Nephron progenitor cell (in vitro differentiated cells): Measurements from ENCODE around the gene EMC1.

ENCODE experiments used
- DNase-seq: peaks from one replicate; pipeline ENCODE4 v3.0.0; 2021
- H3K27ac Mint-ChIP-seq: 2 replicates; pipeline ENCODE4 v1.8.0; 2021; ENCODE audit warnings: mild to moderate bottlenecking, moderate library complexity, mixed read lengths
- H3K27me3 Mint-ChIP-seq: 2 replicates; pipeline ENCODE4 v1.8.0; 2021; ENCODE audit warnings: mild to moderate bottlenecking, low read depth, mixed read lengths; ENCODE audit not compliant: poor library complexity
- H3K36me3 Mint-ChIP-seq: 2 replicates; pipeline ENCODE4 v1.8.0; 2021; ENCODE audit warnings: low read depth, mixed read lengths
- H3K4me1 Mint-ChIP-seq: 2 replicates; pipeline ENCODE4 v1.8.0; 2021; ENCODE audit warnings: mixed read lengths
- H3K4me3 Mint-ChIP-seq: 2 replicates; pipeline ENCODE4 v1.8.0; 2021; ENCODE audit warnings: mild to moderate bottlenecking, moderate library complexity, mixed read lengths
- H3K9me3 Mint-ChIP-seq: 2 replicates; pipeline ENCODE4 v1.8.0; 2021; ENCODE audit warnings: mild to moderate bottlenecking, moderate library complexity, mixed read lengths
- TF ChIP-seq, protein P1 (sequence below): fragments of 200-600 bp; sonication (generic); IDR thresholded peaks from 2 replicates; pipeline ENCODE4 v1.5.0; 2021; ENCODE audit warnings: antibody characterized with exemption

EMC1 gene

DNA sequence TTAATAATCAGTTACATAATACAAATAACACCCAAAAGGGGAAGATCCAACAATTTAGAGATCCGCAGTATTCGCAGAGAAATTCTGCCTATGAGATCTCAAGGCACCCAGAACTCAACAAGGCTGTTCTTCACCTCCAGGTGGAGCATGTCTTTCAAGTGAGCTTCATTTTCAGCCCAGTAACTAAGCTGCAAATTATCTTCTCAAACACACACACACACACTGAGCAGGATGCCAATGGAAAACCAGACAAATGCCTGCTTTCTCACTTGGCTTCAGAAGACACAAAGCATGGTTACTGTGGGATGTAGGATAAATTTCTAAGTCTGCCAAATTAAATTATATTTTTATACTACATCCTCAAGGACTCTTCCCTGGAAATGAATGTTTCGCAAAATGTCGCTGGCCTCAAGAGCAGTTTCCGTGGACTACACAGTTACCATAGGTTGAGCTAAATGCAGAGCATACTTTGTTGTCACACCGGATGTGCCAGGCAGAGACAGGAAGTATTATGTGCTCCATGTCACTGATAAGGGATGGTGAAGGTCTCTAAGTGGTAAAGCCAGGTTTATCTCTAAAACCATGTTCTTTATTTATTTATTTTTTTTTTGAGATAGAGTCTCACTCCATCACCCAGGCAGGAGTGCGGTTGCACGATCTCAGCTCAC lies 71.6 kb downstream of the EMC1 start:
- no peaks in the 10 kb centered on the region for H3K27me3 Mint-ChIP-seq
- H3K36me3 Mint-ChIP-seq, result peaks cover 63% of the 10 kb centered on the region
- H3K4me3 Mint-ChIP-seq, result no peak overlapping the region
- no peak for DNase-seq
- H3K27ac Mint-ChIP-seq, result no peak overlapping the region
- TF ChIP-seq, protein P1, sequence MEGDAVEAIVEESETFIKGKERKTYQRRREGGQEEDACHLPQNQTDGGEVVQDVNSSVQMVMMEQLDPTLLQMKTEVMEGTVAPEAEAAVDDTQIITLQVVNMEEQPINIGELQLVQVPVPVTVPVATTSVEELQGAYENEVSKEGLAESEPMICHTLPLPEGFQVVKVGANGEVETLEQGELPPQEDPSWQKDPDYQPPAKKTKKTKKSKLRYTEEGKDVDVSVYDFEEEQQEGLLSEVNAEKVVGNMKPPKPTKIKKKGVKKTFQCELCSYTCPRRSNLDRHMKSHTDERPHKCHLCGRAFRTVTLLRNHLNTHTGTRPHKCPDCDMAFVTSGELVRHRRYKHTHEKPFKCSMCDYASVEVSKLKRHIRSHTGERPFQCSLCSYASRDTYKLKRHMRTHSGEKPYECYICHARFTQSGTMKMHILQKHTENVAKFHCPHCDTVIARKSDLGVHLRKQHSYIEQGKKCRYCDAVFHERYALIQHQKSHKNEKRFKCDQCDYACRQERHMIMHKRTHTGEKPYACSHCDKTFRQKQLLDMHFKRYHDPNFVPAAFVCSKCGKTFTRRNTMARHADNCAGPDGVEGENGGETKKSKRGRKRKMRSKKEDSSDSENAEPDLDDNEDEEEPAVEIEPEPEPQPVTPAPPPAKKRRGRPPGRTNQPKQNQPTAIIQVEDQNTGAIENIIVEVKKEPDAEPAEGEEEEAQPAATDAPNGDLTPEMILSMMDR, result no peak
- H3K9me3 Mint-ChIP-seq, result no peaks in the 10 kb centered on the region
- no peaks in the 10 kb centered on the region for H3K4me1 Mint-ChIP-seq

DNA sequence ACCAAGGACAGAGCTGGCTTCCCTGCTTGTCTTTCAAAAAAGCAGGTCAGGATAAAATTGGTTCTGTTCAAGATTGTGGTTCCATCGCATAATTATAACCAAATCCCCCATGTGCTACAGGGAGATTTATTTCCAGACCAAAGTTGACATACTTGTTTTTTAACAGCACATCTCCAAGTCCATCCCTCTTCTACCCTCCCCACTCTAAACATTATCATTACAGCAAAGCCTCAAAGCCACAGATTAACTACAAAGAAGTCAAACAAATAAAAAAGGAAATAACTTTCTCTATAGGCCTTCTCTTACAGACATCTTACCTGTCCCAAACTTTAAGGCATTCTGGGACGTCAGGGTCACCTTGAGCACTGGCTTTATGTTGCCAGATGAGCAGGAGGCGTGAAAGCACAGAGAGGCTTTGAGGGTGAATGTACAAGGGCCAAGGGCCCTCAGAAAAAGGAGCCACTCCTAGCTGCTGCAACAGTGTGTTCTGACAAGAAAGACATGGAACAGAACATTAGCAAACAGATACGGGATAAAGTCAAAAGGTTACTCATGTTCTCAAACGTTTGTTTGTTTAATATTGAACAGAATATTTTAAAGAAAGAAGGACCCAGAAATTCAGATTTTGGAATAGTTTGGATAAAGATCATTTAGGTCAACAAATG lies 72.5 kb downstream of the EMC1 start:
- H3K4me3 Mint-ChIP-seq, result no peak overlapping the region
- no peaks in the 10 kb centered on the region for H3K4me1 Mint-ChIP-seq
- TF ChIP-seq, protein P1, result no peak
- H3K27ac Mint-ChIP-seq, result no peak overlapping the region
- no peaks in the 10 kb centered on the region for H3K9me3 Mint-ChIP-seq
- DNase-seq, result no peak
- no peaks in the 10 kb centered on the region for H3K27me3 Mint-ChIP-seq
- H3K36me3 Mint-ChIP-seq, result peaks cover 63% of the 10 kb centered on the region

DNA sequence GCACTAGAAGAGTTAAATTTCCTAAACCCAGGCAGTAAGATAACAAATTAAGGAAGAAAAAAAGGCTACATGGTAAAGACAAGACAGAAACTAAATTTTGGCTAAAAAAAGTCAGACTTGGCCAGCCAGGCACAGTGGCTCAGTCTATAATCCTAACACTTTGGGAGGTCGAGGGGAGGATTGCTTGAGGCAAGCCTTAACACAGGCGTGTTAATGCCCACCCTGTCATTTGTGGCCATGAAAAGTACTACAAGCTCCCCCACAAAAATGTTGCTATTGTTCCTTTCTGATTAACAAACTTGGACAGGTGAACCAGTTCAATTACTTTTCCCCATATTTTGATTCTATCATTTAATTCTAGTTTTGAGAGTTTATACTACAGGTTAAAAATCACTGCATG lies 73.5 kb downstream of the EMC1 start:
- H3K4me1 Mint-ChIP-seq, result no peaks in the 10 kb centered on the region
- H3K4me3 Mint-ChIP-seq, result no peak overlapping the region
- DNase-seq, result no peak
- TF ChIP-seq, protein P1, result no peak
- H3K27ac Mint-ChIP-seq, result no peak overlapping the region
- peaks cover 64% of the 10 kb centered on the region for H3K36me3 Mint-ChIP-seq
- H3K9me3 Mint-ChIP-seq, result no peaks in the 10 kb centered on the region
- no peaks in the 10 kb centered on the region for H3K27me3 Mint-ChIP-seq

DNA sequence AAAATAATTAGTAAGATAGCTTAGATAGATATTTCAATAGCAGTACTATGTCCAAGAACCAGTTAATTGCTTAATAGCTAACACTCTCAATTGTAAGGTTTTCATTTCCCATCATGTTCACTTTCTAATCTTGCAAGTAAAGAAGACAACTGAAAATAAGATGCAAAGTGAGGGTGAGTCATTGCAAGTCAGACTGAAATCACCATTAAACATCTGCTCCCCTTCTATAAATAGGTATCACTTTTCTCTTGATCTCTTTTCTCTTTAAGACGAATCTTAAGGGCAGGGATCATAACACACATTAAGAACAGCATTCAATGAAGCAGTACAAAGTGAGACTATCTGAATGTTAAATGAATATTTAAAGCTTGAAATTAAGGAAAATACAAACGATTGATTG lies 81.7 kb downstream of the EMC1 start:
- DNase-seq, result no peak
- H3K9me3 Mint-ChIP-seq, result no peaks in the 10 kb centered on the region
- no peaks in the 10 kb centered on the region for H3K27me3 Mint-ChIP-seq
- TF ChIP-seq, protein P1, result no peak
- peaks cover 86% of the 10 kb centered on the region for H3K36me3 Mint-ChIP-seq
- no peaks in the 10 kb centered on the region for H3K4me1 Mint-ChIP-seq
- H3K27ac Mint-ChIP-seq, result no peak overlapping the region
- no peak overlapping the region for H3K4me3 Mint-ChIP-seq

DNA sequence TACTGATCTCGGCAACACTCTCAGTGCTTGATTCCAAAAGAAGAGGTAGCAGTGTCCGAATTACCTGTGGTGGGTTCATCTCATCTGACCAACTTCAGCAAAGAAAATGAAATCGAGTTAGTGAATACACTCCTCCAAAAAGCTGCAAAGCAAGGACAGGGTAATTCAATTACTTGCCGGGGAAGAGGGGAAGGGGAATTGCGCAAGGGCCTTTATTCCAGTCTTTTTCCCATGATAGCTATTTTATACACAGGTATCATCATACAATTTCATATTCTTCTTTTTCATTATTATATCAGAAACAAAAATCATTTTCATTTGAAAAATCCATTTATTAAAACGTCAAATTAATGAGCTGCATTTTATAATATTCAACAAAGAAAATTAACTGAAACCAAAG lies 84.2 kb downstream of the EMC1 start:
- H3K27me3 Mint-ChIP-seq, result no peaks in the 10 kb centered on the region
- H3K4me3 Mint-ChIP-seq, result no peak overlapping the region
- no peak for DNase-seq
- no peaks in the 10 kb centered on the region for H3K4me1 Mint-ChIP-seq
- no peaks in the 10 kb centered on the region for H3K9me3 Mint-ChIP-seq
- no peak overlapping the region for H3K27ac Mint-ChIP-seq
- peaks cover 88% of the 10 kb centered on the region for H3K36me3 Mint-ChIP-seq
- TF ChIP-seq, protein P1, result no peak

DNA sequence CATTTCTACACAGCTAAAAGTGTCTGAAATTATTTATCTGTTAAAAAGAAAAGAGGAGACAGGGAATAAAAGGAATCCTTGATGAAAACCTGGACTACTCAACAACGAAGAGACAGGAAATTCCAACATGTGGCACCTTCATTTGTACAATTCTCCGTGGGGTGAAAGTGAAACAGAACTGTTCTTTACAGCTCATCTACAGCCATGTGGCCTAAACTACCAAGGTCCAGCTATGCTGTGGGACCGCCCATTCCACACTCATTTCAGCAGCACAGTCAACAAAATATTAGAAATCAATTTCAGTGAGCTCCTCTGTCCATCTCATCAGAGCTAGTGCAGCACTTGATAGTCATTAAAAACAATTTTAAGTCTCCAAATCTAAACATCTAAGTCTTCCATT lies 85.3 kb downstream of the EMC1 start:
- H3K27ac Mint-ChIP-seq, result no peak overlapping the region
- H3K4me1 Mint-ChIP-seq, result no peaks in the 10 kb centered on the region
- H3K36me3 Mint-ChIP-seq, result peaks cover 89% of the 10 kb centered on the region
- no peak for DNase-seq
- TF ChIP-seq, protein P1, result no peak
- no peaks in the 10 kb centered on the region for H3K9me3 Mint-ChIP-seq
- H3K4me3 Mint-ChIP-seq, result no peak overlapping the region
- no peaks in the 10 kb centered on the region for H3K27me3 Mint-ChIP-seq
